ENCODE data around the gene ALOXE3. TPM values are rescaled to one million over a fixed set of nuclear protein-coding genes. Genes with fewer than 3 reads are reported as not detected.

ALOXE3 gene
- total RNA-seq, 1 experiment from 2014 or later = not detected

DNA sequence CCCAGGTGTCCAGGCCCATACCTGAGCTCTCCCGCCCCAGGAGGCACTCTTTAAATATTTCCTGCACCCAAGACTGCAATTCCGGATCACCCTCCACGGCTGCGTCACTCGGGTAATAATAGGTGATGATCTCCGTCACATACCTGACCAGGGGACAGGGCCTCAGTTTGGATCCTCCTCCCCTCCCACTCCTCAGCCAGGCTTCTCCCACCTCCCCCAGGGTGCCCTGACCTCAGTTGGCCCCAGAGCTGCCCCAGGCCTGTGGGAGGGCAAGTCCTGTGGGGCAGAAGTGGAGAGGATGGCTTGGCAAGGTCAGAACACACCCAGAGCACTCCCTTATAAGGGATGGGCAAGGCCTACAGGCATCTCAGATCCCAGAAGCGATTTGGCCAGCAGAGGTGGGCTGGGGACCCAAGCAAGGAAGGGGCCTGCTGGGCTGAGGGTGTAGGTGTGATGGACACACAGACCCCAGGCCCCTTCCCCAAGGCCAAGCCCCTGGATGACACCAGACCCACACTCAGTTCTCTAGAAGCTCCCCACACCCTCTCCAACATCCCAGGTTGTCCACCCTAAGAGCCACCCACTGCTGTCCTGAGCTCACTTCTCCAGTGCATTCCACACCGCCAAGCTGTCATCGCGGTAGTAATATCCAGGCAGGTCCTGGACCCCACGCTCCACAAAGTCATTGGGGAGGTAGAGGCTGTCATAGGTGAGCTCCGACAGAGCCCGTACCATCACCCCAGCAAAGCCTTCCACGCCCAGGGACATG lies 42.6 kb downstream of the ALOXE3 start:
- Mint-ChIP-seq H3K4me3 (ENCODE audit: low read depth, unreplicated experiment) (no peak overlapping the region), H3K9me3 (ENCODE audit: low read depth, unreplicated experiment) (no peaks in the 10 kb centered on the region), H3K27me3 (ENCODE audit: unreplicated experiment) (peaks cover 53% of the 10 kb centered on the region), H3K27ac (ENCODE audit: unreplicated experiment) (no peak overlapping the region), H3K36me3 (ENCODE audit: insufficient read depth, unreplicated experiment) (no peaks in the 10 kb centered on the region), H3K4me1 (ENCODE audit: low read depth, unreplicated experiment) (peaks cover 11% of the 10 kb centered on the region)
- TF ChIP-seq, protein P1, sequence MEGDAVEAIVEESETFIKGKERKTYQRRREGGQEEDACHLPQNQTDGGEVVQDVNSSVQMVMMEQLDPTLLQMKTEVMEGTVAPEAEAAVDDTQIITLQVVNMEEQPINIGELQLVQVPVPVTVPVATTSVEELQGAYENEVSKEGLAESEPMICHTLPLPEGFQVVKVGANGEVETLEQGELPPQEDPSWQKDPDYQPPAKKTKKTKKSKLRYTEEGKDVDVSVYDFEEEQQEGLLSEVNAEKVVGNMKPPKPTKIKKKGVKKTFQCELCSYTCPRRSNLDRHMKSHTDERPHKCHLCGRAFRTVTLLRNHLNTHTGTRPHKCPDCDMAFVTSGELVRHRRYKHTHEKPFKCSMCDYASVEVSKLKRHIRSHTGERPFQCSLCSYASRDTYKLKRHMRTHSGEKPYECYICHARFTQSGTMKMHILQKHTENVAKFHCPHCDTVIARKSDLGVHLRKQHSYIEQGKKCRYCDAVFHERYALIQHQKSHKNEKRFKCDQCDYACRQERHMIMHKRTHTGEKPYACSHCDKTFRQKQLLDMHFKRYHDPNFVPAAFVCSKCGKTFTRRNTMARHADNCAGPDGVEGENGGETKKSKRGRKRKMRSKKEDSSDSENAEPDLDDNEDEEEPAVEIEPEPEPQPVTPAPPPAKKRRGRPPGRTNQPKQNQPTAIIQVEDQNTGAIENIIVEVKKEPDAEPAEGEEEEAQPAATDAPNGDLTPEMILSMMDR (IDR thresholded peaks at IDR 0.05; ENCODE audit: unreplicated experiment) = no peak
- intact Hi-C loops (cut with micrococcal nuclease; ENCODE audit: unreplicated experiment) = no loop called here
- no TSS peak for BruUV-seq (replicated peaks)
- CTCF ChIA-PET = interaction anchor here (0.6 kb wide), 1 partner anchor 172 kb away, joined by 3 read pairs; the partner anchor contains the start of gene CTC1
- DNase-seq = no peak

DNA sequence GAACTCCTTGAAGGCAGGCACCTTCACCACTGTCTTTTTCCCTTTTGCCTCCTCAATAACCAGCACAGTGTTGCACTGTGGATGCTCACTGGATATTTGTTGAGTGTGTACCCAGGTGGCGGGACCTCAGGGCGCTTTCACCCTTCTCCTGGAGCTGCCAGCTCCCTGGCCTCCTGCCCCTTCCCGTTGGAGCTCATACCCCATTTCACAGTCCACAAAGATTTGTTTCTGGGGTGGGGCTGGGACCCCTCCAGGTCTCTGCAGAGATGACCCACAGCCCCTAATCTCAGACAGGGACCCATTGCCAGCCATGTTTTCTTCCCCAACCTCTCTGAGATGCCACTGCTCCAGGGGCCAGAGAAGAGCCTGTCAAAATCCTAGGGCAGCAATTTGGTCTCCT lies 43.2 kb downstream of the ALOXE3 start:
- H3K36me3 Mint-ChIP-seq (ENCODE audit: insufficient read depth, unreplicated experiment) = no peaks in the 10 kb centered on the region
- intact Hi-C loops (cut with micrococcal nuclease; ENCODE audit: unreplicated experiment) = no loop called here
- no peaks in the 10 kb centered on the region for H3K9me3 Mint-ChIP-seq (ENCODE audit: low read depth, unreplicated experiment)
- H3K4me3 Mint-ChIP-seq (ENCODE audit: low read depth, unreplicated experiment) = no peak overlapping the region
- CTCF ChIA-PET = no interaction called here
- no TSS peak for BruUV-seq (replicated peaks)
- H3K27me3 Mint-ChIP-seq (ENCODE audit: unreplicated experiment) = peaks cover 53% of the 10 kb centered on the region
- TF ChIP-seq, protein P1 (IDR thresholded peaks at IDR 0.05; ENCODE audit: unreplicated experiment) = no peak
- H3K4me1 Mint-ChIP-seq (ENCODE audit: low read depth, unreplicated experiment) = peaks cover 16% of the 10 kb centered on the region
- DNase-seq = no peak
- no peak overlapping the region for H3K27ac Mint-ChIP-seq (ENCODE audit: unreplicated experiment)

DNA sequence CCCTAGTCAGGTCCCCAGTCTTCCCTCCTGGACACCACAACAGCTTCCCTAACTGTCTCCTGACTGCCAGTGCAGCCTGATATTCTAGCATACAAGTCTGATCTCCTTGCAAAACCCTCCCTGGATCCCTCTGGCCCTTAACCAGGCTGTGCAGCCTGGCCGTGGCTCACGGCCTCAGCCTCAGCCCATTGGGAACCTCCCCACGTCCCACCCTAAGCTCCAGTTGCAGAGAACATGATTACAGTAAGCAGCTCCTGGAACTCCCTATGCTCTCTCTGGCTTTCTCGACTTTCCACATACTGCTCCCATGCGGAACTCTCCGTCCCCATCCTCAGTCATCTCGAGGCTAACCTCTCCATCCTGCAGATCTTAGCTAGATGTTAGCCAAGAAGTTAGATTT lies 43.8 kb downstream of the ALOXE3 start:
- no peaks in the 10 kb centered on the region for H3K36me3 Mint-ChIP-seq (ENCODE audit: insufficient read depth, unreplicated experiment)

DNA sequence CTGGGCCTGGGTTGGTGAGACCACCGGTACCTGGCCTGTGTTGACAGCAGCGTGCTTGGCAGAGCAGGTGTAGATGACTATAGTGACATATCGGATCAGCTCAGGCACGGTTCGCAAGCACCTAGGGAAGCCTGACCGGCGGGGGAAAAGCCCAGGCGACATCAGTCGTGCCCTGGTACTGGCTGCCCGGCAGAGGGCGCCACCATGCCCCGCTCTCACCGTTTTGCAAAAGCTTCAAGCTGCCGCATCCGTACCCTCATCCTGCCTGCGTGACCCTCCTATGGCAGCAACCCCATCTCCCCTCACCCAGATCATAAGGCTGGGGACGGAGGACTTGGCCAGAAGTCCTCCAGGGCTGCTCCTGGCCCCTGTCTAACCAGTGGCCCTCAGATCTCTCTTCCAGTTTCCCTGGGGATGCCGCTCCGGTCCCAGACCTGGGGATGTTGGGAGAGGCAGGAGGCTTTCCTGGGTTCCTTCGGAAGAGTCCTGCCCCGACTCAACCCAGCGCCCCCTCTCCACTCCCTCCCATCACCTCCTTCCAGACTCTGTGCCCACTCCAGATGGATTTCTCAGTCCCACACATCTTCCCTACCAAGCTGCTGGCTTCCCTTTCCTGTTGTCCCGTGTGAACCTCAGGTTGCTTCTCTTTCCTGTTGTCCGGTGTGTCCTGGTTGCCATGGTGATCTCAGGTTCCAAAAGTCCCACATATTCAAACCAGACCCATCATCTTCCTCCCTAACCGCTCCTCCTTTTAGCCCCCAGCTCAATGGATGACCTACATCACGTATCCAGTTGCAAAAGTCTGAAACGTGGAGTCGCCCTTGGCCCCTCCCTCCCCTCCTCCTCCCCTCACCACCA lies 44.5 kb downstream of the ALOXE3 start:
- H3K27ac Mint-ChIP-seq (ENCODE audit: unreplicated experiment) = no peak overlapping the region
- peaks cover 28% of the 10 kb centered on the region for H3K4me1 Mint-ChIP-seq (ENCODE audit: low read depth, unreplicated experiment)
- H3K36me3 Mint-ChIP-seq (ENCODE audit: insufficient read depth, unreplicated experiment) = peaks cover 4% of the 10 kb centered on the region
- CTCF ChIA-PET = interaction anchor here (0.6 to 1.6 kb wide), 8 partner anchors 11 to 215 kb away, joined by 3 to 12 read pairs (median 10); partner anchors contain the start of genes ALOXE3 and RANGRF
- intact Hi-C loops (cut with micrococcal nuclease; ENCODE audit: unreplicated experiment) = no loop called here
- H3K4me3 Mint-ChIP-seq (ENCODE audit: low read depth, unreplicated experiment) = no peak overlapping the region
- BruUV-seq (replicated peaks) = no TSS peak
- TF ChIP-seq, protein P1 (IDR thresholded peaks at IDR 0.05; ENCODE audit: unreplicated experiment) = peak; percentile 60
- peak; percentile 78 for DNase-seq
- peaks cover 53% of the 10 kb centered on the region for H3K27me3 Mint-ChIP-seq (ENCODE audit: unreplicated experiment)
- H3K9me3 Mint-ChIP-seq (ENCODE audit: low read depth, unreplicated experiment) = no peaks in the 10 kb centered on the region

More for the DNA sequence above, 43.8 kb downstream of the ALOXE3 start:
- BruUV-seq (replicated peaks) = no TSS peak
- Mint-ChIP-seq H3K4me3 (ENCODE audit: low read depth, unreplicated experiment) (no peak overlapping the region), H3K4me1 (ENCODE audit: low read depth, unreplicated experiment) (peaks cover 21% of the 10 kb centered on the region), H3K27me3 (ENCODE audit: unreplicated experiment) (peaks cover 53% of the 10 kb centered on the region), H3K27ac (ENCODE audit: unreplicated experiment) (no peak overlapping the region), H3K9me3 (ENCODE audit: low read depth, unreplicated experiment) (no peaks in the 10 kb centered on the region)
- intact Hi-C loops (cut with micrococcal nuclease; ENCODE audit: unreplicated experiment) = no loop called here
- CTCF ChIA-PET = interaction anchor here (0.6 to 1.6 kb wide), 6 partner anchors 12 to 214 kb away, joined by 3 to 12 read pairs (median 10); partner anchors contain the start of genes ALOXE3 and RANGRF
- TF ChIP-seq, protein P1 (IDR thresholded peaks at IDR 0.05; ENCODE audit: unreplicated experiment) = no peak
- DNase-seq = no peak
